Fibroblast of the aortic adventitia (primary cell): ENCODE data around the gene PHETA1. TPM values are rescaled to one million over a fixed set of nuclear protein-coding genes. Genes with fewer than 3 reads are reported as not detected.

Experiments
- DNase-seq: peaks from one replicate; pipeline ENCODE4 v3.0.0-alpha.2; 2010; ENCODE audit warnings: low read depth
- H3K4me3 ChIP-seq: 2 replicates; pipeline ENCODE4 v1.5.1; 2011; ENCODE audit warnings: low read depth, mild to moderate bottlenecking, control low read depth, low read length, moderate library complexity
- CTCF ChIP-seq: IDR thresholded peaks from 2 replicates; pipeline ENCODE4 v1.5.1; 2011; ENCODE audit warnings: mild to moderate bottlenecking, low read length, control low read depth, inconsistent platforms; ENCODE audit not compliant: insufficient read depth
- total RNA-seq: library from RNA; depleted of rRNA; stranded (reverse); fragments of >200 nt; gene quantifications from 2 replicates; pipeline ENCODE4 v1.2.3, GENCODE V29; 2012; ENCODE audit warnings: low replicate concordance

PHETA1 gene
- total RNA-seq, 1 donor = 7.3 TPM

- peak overlapping the region; percentile 14 for H3K4me3 ChIP-seq
- DNase-seq = no peak
- TF ChIP-seq CTCF = no peak
Measured at GRCh38 chr12:111408686-111409402, 39.9 kb upstream of the PHETA1 start.

DNA sequence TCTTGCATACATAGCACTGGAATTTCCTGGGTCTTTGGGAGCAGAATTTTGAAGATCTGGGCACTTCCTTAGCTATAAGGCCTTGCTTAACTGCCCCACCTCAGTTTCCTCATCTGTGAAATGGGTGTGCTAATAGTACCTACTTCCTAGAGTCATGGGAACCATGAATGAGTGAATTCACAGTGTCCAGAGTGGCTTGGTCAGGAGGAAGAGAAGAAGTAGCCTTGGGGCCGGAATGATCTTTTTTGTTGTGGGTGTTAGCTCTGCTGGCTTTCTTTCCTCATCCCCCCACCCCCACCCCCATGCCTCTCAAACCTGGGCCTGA, 39.2 kb upstream of the PHETA1 start:
- TF ChIP-seq CTCF = no peak
- DNase-seq = no peak
- peak overlapping the region; percentile 91 for H3K4me3 ChIP-seq

DNA sequence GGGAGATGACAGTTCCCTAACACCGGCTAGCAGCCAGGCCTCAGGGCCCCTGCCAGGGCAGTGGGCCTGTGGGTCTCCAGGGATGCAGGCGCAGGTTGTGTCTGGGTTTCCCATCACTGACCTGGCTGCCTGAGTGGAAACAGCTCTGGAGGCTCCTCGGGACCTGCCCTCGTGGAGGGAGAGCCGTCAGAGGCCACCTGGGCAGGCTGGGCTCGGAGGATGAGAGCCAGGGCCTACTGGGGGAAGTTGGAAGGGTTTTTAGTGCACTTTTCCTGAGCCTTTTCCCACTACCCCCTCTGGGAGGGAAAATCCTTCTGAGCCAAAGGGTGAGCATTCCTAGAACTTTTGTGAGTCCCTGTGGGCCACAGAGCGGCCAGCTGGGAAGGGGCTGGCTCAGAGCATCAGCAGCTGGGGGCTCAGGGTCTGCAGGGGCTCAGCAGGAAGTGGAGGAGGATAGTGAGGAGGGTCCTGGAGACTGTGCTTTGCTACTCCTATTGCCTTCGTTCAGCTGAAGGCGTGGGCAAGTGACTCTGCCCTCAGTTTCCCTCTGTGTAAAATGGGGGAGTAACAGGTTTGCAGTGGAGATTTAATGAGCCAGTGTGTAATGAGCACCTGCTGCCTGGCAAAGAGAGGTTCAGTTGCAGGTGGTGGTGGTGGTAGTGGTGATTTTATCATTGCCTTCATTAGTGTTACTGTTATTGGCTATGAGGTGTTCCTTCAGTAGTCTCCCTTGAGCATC, 38.7 kb upstream of the PHETA1 start:
- TF ChIP-seq CTCF = no peak
- peak overlapping the region; percentile 91 for H3K4me3 ChIP-seq
- no peak for DNase-seq

GRCh38 chr12:111406474-111407376, 37.8 kb upstream of the PHETA1 start:
- DNase-seq = no peak
- no peak for TF ChIP-seq CTCF
- H3K4me3 ChIP-seq = peak overlapping the region; percentile 91

DNA sequence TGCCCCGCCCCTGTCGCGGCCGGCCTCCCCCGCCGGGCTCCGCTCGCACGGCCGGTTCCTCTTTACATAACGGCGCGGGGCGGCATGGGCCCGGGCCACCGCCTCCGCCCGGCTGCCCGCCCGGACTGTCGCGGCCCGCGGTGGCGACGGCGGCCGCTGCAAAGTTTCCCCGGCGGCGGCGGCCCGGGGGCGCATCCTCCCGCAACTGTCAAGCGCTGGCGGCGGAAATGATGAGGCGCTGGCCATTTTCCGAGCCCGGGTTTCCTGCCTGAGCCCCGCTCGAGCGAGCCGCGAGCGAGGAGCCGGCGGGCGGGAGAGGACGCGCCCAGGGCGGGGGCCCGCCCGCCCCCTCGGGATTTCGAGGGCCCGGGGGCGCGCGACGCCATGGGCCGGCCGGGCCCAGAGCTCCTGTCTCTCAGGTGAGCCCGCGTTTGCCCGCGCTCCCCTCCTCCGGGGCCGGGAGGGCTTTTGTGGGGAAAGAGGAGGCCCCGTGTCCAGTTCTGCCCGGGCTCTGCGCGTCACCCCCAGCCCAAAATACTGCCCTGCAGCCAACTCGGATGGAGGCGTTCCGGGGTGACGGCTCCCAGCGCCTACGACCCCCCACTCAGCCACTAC, 37.1 kb upstream of the PHETA1 start, which contains the start of gene SH2B3:
Gene SH2B3, plus strand, starts transcription at position 65 of the 615 bp plus-strand sequence. CDS start 12,223 bp downstream, outside the sequence.
- H3K4me3 ChIP-seq = peak within 1 kb of the TSS; percentile 91
- TF ChIP-seq CTCF = no peak
- peak; percentile 51 for DNase-seq

DNA sequence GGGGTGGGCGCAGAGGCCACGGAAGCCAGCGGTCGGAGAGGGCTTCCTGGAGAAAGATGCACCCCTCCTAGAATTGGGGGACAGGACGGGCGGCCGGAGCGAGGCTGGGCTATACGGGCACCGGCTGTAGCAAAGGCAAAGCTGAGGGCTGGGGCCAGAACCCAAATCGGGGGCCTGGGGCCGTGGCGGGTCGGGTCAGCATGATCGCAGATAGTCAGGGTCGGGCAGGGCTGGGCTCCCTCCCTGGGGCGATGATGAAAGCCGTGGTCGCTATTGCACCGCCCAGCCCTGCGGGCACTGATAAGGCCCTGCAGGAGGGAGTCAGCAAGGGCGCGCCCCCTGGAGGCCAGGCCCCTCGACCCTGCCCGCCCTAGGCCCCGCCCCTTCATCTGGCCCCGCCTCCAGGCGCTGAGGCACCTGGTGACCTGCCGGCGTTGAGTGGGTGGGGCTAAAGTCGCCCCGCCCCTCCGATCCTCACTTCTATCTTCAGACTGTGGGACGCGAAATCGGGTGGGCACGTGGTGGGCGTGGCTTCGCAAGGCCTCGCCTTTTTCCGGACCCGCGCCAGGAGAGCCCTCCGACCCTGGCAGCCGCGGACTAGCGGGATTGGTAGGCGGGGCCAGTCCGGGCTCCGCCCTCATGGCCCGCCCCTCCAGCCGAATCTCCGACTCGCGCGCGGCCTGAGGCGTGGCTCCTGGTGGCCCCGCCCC, 36.4 kb upstream of the PHETA1 start:
- peak; percentile 37 for TF ChIP-seq CTCF
- peak; percentile 85 for DNase-seq
- H3K4me3 ChIP-seq = peak overlapping the region; percentile 66
